Stomach smooth muscle (tissue), 2 donors: ENCODE results near the gene USP5.
A peak's percentile ranks its signal among the peaks of the same experiment; 100 is the strongest.

Experiments used
- H3K27ac ChIP-seq: one replicate; pipeline ENCODE4 v1.7.0; 2013; ENCODE audit warnings: mild to moderate bottlenecking, low read length, inconsistent platforms
- H3K27me3 ChIP-seq, 2 donors: one replicate each; pipeline ENCODE4 v1.7.0; 2013; ENCODE audit warnings: low read length in 2 of 2; ENCODE audit not compliant: insufficient read depth in 2 of 2, control insufficient read depth in 1 of 2
- H3K36me3 ChIP-seq, 2 donors: one replicate each; pipeline ENCODE4 v1.7.0; 2013; ENCODE audit warnings: low read length in 2 of 2; ENCODE audit not compliant: control insufficient read depth in 2 of 2, insufficient read depth in 2 of 2
- H3K4me1 ChIP-seq: one replicate; pipeline ENCODE4 v1.7.0; 2013; ENCODE audit warnings: low read length; ENCODE audit not compliant: control insufficient read depth, insufficient read depth
- H3K4me3 ChIP-seq, 2 donors: one replicate each; pipeline ENCODE4 v1.7.0; 2013; ENCODE audit warnings: low read length in 2 of 2
- H3K9ac ChIP-seq, 2 donors: one replicate each; pipeline ENCODE4 v1.7.0; 2013; ENCODE audit warnings: low read length in 2 of 2, mild to moderate bottlenecking in 1 of 2
- H3K9me3 ChIP-seq, 2 donors: one replicate each; pipeline ENCODE4 v1.7.0; 2013; ENCODE audit warnings: low read length in 2 of 2; ENCODE audit not compliant: control insufficient read depth in 2 of 2
- donor health status: healthy.
- donor health status: Pancreatic carcinoma.

USP5 gene

DNA sequence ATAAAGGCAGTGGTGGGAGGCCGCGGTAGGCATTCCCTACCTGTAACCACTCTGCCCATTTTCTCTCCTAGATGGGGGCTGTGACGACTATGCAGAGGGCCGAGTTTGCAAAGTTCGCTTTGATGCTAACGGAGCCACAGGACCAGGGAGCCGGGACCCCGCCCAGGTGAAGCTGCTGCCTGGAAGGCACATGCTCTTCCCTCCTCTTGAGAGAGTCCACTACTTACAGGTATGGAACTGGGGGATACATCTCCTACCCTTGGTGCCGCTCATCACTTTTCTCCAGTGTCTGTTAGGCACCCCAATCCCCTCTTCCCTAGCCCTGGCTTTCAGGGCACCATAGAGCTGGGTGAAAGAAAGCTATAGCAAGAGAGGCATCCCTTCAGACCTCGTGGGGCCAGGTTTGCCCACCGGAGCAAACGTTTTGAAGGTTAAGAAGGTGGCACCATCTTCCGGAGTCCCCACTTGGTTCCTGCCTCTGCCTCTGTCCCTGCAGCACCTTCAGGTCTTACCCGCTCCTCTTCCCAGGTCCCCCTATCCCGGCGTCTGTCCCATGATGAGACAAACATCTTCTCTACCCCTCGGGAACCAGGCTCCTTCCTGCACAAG is 25.7 kb upstream of the USP5 start:
- Histone ChIP-seq H3K27me3 (peaks cover 0 to 13% of the 10 kb centered on the region in 2 donors), H3K9me3 (no peaks in the 10 kb centered on the region), H3K9ac (no peak overlapping the region), H3K36me3 (peaks cover 0 to 5% of the 10 kb centered on the region in 2 donors), H3K27ac (no peak overlapping the region), H3K4me1 (peaks cover 45% of the 10 kb centered on the region), H3K4me3 (no peak overlapping the region)

DNA sequence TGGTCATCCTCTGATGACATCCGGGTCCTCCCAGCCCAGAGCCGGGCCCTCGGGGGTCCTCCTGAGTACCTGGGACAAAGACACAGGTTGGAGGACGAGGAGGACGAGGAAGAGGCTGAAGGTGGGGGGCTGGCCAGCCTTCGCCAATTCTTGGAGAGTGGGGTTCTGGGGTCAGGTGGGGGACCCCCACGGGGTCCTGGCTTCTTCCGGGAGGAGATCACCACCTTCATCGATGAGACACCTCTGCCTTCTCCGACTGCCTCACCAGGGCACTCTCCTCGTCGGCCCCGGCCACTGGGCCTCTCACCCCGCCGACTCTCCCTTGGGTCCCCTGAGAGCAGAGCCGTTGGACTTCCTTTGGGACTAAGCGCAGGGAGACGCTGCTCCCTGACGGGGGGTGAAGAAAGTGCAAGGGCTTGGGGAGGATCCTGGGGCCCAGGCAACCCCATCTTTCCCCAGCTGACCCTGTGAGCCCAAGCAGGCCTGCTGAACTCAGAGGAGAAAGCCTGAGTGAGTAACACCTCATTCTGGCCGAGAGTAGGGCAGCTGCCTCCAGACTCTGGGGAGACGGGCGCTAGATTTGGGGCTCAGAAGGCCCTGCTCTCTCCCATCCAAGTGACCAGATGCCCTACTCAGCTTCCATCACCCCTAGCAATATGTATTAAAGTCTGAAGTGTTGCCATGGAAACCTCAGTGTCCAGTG is 25.1 kb upstream of the USP5 start:
- Histone ChIP-seq H3K4me1 (peaks cover 42% of the 10 kb centered on the region), H3K9ac (peak overlapping the region; percentile 13 to 62), H3K36me3 (peaks cover 5 to 9% of the 10 kb centered on the region in 2 donors), H3K27ac (peak overlapping the region; percentile 24), H3K27me3 (peaks cover 0 to 12% of the 10 kb centered on the region in 2 donors), H3K4me3 (peak overlapping the region in 1 of 2 donors; percentile 55), H3K9me3 (no peaks in the 10 kb centered on the region)

DNA sequence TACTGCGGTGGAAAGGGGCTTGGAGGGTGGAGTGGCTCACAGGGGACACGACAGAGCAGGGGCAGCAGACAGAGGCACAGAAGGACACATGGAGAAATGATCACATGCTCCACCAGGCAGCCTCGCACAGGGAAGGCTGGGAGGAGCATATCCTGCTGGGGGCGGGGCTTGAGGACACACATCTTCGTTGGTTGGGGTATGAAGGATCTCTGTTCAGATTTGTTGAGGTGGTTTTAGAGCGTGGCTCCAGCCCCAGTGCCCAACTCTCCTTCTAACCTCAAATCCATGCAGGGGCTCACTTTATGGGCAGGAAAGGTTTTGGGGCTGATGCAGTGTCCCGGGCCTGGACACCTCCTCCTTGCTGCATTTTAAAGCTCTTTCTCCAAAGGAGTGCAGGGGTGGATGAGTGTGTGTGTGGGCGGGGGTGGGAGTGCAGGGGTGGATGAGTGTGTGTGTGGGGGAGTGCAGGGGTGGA is 24.5 kb upstream of the USP5 start:
- Histone ChIP-seq H3K9me3 (no peaks in the 10 kb centered on the region), H3K9ac (peak overlapping the region; percentile 13 to 62), H3K4me3 (peak overlapping the region in 1 of 2 donors; percentile 55), H3K27me3 (peaks cover 0 to 7% of the 10 kb centered on the region in 2 donors), H3K4me1 (peaks cover 38% of the 10 kb centered on the region), H3K36me3 (peaks cover 8 to 12% of the 10 kb centered on the region in 2 donors), H3K27ac (peak overlapping the region; percentile 24)

DNA sequence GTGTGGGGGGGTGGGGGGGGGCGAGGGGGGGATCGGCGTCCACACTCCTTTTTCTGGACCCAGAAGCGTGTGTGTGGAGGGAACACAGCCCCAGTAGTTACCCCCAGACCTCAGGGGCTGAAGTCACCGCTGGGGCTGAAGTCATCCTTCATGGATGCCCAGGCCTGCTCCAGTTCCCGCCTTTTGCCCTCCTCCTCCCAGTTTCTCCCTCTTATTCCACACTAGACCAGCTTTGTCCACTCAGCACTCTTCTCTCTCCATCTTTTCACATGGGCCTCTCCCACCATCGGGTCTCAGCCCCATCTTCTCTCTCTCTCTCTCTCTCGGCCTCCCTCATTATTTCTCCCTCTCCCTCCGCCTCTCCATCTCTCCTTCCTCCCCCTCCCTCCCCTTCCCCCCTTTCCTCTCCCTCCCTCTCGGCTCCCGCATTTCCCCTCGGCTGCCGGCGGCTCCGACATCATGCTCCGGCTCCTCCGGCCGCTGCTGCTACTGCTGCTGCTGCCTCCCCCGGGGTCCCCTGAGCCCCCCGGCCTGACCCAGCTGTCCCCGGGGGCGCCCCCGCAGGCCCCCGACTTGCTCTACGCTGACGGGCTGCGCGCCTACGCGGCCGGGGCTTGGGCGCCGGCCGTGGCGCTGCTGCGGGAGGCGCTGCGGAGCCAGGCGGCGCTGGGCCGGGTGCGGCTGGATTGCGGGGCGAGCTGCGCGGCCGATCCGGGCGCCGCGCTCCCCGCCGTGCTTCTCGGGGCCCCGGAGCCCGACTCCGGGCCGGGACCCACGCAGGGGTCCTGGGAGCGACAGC is 23.8 kb upstream of the USP5 start, which contains the start of gene P3H3:
Gene P3H3 (plus strand): TSS at position 426 of the 799 bp plus-strand sequence. CDS start 34 bp downstream, at position 460.
- Histone ChIP-seq H3K4me3 (peak within 1 kb of the TSS; percentile 85 to 89), H3K36me3 (peaks cover 8 to 12% of the 10 kb centered on the region in 2 donors), H3K9me3 (no peaks in the 10 kb centered on the region), H3K9ac (peak within 1 kb of the TSS; percentile 75 to 79), H3K4me1 (peaks cover 35% of the 10 kb centered on the region), H3K27me3 (peaks cover 0 to 3% of the 10 kb centered on the region in 2 donors), H3K27ac (peak within 1 kb of the TSS; percentile 67)

DNA sequence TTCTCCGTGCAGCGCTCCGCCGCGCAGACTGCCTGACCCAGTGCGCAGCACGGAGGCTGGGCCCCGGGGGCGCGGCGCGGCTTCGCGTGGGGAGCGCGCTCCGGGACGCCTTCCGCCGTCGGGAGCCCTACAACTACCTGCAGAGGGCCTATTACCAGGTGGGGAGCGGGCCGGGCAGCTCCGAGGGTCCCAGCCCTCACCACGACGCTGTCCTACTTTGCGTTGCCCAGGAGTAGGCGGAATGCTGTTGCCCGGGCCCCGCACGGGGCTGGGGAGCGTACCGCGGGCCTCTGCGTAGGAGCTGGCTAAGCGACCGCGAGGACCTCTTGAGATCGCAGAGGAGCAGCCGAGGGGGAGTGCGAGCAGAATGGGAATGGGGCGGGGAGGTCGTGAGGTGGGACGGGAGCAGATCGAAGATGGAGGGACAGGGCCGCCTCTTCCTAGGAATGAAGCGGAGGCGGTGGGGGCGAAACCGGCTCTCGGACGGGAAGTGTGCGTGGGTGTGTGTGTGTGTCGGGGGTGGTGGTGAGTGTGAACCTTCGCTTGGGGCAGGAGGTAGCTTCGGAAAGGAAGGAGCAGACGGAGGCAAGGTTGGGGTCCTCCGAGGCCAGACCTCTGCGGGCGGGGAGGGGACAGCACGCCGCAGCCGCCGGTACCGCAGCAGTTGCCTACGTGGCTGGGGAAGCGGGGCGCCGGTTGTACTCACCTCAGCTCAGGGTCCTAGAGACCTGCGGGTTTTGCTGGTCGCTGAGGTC is 23.0 kb upstream of the USP5 start:
- Histone ChIP-seq H3K4me3 (peak overlapping the region; percentile 85 to 89), H3K4me1 (peaks cover 35% of the 10 kb centered on the region), H3K9ac (peak overlapping the region; percentile 75 to 79), H3K27ac (peak overlapping the region; percentile 67), H3K36me3 (peaks cover 12 to 19% of the 10 kb centered on the region in 2 donors), H3K9me3 (no peaks in the 10 kb centered on the region), H3K27me3 (no peaks in the 10 kb centered on the region)

DNA sequence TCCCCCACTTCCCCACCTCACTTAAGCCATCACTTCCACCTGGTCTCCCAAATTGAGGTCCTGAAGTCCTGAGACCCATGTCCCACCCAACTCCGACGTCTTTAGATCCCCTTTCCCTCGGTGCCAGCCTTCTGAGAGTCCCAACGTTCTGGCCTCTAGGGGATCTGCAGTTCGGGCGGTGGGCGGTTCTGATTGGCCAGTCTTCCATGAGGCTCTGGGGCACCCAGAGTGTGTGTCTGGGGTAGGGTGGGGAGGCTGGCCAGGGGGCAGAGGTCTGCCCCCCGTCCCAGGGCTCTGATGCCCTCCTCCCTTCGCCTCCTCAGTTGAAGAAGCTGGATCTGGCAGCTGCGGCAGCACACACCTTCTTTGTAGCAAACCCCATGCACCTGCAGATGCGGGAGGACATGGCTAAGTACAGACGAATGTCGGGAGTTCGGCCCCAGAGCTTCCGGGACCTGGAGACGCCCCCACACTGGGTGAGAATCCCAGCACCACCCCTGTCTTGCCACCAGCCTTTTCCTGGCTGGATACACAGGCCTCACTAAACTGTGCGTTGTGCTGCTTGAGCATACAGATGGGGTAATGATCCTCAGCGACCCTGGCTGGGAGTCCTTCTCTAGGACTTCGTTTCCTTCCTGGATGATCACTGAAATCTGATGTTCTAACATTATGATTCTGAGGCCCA is 22.3 kb upstream of the USP5 start:
- H3K4me1 ChIP-seq, result peaks cover 34% of the 10 kb centered on the region
- peak overlapping the region; percentile 75 to 79 for H3K9ac ChIP-seq
- peak overlapping the region; percentile 67 for H3K27ac ChIP-seq
- peak overlapping the region; percentile 85 to 89 for H3K4me3 ChIP-seq
- peaks cover 12 to 22% of the 10 kb centered on the region in 2 donors for H3K36me3 ChIP-seq
- no peaks in the 10 kb centered on the region for H3K9me3 ChIP-seq
- H3K27me3 ChIP-seq, result no peaks in the 10 kb centered on the region

DNA sequence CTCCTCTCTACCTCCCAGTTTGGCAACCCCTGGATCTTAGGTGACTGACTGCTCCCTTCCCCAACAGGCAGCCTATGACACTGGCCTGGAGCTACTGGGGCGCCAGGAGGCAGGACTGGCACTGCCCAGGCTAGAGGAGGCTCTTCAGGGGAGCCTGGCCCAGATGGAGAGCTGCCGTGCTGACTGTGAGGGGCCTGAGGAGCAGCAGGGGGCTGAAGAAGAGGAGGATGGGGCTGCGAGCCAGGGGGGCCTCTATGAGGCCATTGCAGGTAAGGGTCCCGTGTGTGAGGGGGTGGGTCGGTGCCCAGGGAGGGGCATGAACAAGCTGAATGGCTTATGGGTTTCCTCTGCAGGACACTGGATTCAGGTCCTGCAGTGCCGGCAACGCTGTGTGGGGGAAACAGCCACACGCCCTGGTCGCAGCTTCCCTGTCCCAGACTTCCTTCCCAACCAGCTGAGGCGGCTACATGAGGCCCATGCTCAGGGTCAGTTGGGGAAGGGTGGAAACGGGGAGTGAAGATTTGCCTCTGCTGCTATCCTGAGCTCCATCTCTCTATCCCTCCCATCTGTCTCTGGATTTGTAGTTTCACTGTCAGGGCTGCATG is 21.6 kb upstream of the USP5 start:
- Histone ChIP-seq H3K9ac (peak overlapping the region in 1 of 2 donors; percentile 21), H3K36me3 (peaks cover 12 to 22% of the 10 kb centered on the region in 2 donors), H3K27me3 (no peaks in the 10 kb centered on the region), H3K27ac (no peak overlapping the region), H3K4me3 (peak overlapping the region in 1 of 2 donors; percentile 89), H3K9me3 (no peaks in the 10 kb centered on the region), H3K4me1 (peaks cover 27% of the 10 kb centered on the region)

DNA sequence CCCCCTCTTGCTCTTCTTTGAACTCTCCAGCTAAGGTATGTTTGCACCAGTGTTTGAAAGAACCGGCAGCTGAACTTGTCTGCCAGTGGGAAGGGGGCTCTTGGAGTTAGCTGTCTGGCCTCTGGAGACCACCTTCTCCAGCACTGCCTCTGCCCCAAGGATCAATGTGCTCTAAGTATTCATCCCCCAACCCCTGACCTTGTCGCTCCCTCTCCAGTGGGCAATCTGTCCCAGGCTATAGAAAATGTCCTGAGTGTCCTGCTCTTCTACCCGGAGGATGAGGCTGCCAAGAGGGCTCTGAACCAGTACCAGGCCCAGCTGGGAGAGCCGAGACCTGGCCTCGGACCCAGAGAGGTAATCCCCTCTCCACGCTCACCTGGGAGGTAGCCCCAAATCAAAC is 21.0 kb upstream of the USP5 start:
- Histone ChIP-seq H3K36me3 (peaks cover 12 to 22% of the 10 kb centered on the region in 2 donors), H3K4me1 (peaks cover 21% of the 10 kb centered on the region), H3K4me3 (no peak overlapping the region), H3K27me3 (no peaks in the 10 kb centered on the region), H3K9ac (no peak overlapping the region), H3K9me3 (no peaks in the 10 kb centered on the region), H3K27ac (no peak overlapping the region)

DNA sequence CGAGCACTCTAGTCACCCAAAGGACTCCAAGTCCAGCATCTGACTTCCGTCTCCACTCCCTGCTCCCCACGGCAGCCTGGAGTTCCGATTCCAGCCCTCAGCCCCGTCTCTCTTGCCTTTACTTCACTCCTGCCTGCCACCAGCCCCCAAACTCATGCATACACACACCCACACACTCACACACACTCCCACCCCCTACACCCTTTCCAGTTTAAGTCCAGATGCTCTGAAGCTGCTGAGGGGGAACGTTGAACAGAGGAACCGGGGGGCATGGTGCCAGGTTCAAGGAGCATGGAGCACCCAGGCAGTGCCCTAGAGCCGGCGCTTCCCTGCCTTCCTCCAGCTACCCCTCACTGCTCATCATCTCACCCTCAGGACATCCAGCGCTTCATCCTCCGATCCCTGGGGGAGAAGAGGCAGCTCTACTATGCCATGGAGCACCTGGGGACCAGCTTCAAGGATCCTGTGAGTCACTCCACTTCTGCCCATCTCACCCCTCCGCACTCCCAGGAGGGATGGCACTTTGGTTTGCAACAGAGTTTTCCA is 20.4 kb upstream of the USP5 start:
- peaks cover 21% of the 10 kb centered on the region for H3K4me1 ChIP-seq
- H3K9me3 ChIP-seq, result no peaks in the 10 kb centered on the region
- no peak overlapping the region for H3K27ac ChIP-seq
- no peaks in the 10 kb centered on the region for H3K27me3 ChIP-seq
- no peak overlapping the region for H3K4me3 ChIP-seq
- H3K9ac ChIP-seq, result no peak overlapping the region
- H3K36me3 ChIP-seq, result peaks cover 12 to 23% of the 10 kb centered on the region in 2 donors
